T follicular helper cell (primary cell): Measurements from ENCODE around the gene CYTH1.

Experiments used
- DNase-seq: peaks from one replicate; pipeline ENCODE4 v3.0.0-alpha.2; 2020; ENCODE audit warnings: low read depth

Gene CYTH1

GRCh38 chr17:78648293-78648692 lies 133.8 kb downstream of the CYTH1 start:
- no peak for DNase-seq

DNA sequence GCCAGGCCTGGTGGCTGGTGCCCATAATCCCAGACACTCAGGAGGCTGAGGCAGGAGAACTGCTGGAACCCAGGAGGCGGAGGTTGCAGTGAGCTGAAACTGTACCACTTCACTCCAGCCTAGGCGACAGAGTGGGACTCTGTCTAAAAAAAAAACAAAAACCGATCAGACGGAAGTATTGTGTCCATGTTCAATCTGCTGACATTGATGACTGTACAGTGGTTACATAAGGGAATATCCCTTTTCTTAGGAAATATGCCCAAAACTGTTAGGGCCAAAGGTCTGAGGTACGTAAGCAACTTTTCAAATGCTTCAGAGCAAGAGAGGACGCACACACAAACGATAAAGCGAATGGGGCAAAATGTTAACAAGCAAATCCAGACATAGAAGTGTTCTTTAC lies 135.0 kb downstream of the CYTH1 start:
- no peak for DNase-seq

DNA sequence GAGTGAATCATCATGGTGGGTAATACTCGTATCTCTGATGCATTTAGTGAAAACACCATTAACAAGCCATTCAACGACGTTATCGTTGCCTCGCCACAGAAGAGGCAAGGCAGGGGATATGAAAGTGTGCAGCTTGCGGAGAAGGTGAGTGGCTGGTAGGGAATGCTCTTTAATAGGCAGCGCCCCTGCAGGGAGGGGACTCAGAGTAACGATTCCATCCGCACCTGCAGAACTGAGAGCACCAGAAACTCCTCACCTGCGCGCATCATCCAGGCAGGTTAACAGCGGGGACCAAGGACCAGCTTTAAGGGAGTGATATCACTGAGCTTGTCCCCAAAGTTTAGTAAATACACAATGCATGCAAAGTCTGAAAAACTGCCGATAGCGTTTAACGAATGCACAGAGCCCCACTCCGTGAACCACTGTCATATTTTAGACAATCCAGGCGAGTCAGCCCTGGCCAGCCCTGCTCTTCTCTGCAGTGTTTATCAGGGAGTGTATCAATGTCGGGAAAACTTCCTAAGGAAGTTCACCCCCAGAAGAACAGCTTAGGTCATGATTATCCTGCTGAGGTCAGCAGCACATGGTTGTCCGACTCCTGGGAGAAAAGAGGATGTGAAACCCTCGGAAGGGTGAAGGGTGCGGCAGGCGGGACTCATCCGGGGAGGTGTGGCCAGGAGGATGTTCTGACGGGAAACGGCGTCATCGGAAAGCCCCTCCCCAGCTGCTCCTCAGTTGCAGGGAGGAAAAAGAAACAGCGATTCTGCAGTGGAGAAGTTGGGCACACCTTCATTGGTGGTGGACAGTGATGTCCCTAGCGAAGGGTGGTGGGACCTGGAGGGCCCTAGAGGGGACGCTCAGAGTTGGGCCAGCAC lies 136.4 kb downstream of the CYTH1 start:
- peak; percentile 52 for DNase-seq

GRCh38 chr17:78644931-78645351 lies 137.1 kb downstream of the CYTH1 start:
- DNase-seq, result no peak

DNA sequence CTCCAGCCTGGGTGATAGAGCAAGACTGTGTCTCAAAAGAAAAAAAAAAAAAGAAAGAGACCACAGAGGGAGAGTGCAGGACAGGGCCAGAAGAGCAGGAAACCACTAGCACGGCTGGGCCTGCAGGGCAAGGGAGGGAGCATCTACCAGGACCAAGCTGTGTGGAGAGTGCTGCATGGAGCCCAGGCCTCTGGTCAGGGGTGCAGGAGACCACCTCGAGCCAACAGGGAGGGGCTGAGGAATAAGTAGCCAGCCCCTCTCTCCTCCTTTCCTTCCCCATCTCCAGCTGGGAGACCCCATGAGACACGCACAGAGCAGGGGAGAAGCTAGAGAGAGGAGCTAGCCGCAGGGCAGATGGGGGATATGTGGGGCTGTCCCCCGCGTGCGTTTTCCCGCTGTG lies 137.8 kb downstream of the CYTH1 start:
- DNase-seq, result no peak

DNA sequence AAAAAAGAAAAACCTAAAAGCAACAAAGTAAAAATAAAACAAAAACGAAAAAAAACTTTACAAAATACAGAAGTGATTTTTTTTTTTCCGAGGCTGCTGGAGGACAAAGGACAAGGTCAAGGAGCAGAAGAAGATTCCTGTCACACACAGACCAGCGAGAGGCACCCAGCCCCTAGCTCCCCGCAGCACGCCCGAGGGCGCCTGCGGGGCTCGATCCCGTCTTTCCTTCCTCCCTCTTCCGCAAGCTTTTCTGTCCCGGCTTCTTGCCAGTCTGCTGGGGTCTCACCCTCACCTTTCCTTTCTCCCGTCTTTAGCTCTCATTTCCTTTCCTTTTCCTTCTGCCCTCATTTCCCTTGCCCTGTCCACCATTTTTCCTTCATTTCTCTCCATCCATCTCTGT lies 138.7 kb downstream of the CYTH1 start:
- DNase-seq, result no peak

DNA sequence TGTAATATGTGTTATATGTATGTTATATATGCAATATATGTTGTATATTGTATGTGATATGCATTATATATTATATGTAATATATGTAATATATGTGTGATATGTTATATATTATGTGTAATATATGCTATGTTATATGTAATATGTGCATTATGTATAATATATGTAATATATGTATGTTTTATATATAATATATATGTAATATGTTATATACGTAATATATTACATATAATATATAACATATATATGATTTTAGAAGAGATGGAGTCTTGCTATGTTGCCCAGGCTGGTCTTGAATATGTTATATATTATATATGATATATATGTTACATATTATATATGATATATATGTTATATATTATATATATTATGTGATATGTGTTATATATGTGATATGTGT lies 139.4 kb downstream of the CYTH1 start:
- DNase-seq, result no peak

DNA sequence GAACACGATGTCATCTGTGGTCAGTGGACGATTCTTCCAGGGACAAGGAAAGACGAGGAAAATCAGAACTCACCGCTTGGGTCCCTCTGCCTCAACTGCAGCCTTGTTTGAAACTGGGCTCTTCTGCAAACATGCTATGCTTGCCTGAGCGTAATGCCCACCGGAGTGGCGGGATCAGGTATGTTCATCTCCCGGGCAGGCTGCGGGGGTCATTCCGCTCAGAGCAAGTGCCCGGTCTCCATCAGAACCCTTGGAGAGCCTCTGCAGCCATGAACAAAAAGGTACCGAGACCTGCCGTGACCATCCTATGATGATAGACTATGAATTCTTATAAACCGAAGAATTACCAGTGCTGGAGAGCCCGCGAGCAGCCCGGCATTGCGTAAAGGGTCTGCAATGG lies 140.4 kb downstream of the CYTH1 start:
- no peak for DNase-seq

DNA sequence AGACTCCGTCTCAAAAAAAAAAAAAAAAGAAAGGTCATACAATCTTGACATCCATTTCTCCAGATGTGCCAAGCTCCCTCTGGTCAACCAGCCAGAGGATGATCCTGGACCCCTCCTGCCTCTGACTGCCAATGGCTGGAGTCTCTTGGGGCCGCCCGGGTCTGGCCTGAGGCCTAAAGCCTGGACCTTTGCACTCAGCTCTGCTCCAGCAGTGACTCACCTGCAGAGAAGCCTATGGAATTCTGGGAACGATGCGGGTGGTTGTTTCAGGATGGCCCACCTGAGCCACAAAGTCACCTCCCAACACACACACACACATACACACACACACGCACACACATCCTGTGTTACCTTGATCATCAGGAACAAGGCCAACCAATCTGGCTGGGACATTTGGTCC lies 140.8 kb downstream of the CYTH1 start:
- no peak for DNase-seq

DNA sequence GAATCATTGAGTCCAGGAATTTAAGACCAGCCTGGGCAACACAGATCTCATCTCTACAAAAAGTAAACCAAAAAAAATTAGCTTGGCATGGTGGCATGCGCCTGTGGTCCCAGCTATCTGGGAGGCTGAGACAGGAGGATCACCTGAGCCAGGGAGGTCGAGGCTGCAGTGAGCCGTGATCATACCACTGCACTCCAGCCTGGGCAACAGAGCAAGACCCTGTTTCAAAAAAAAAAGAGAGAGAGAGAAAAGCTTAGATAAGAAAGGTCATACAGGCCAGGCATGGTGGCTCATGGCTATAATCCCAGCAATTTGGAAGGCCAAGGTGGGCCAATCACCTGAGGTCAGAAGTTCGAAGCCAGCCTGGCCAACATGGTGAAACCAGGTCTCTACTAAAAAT lies 141.4 kb downstream of the CYTH1 start:
- DNase-seq, result no peak

DNA sequence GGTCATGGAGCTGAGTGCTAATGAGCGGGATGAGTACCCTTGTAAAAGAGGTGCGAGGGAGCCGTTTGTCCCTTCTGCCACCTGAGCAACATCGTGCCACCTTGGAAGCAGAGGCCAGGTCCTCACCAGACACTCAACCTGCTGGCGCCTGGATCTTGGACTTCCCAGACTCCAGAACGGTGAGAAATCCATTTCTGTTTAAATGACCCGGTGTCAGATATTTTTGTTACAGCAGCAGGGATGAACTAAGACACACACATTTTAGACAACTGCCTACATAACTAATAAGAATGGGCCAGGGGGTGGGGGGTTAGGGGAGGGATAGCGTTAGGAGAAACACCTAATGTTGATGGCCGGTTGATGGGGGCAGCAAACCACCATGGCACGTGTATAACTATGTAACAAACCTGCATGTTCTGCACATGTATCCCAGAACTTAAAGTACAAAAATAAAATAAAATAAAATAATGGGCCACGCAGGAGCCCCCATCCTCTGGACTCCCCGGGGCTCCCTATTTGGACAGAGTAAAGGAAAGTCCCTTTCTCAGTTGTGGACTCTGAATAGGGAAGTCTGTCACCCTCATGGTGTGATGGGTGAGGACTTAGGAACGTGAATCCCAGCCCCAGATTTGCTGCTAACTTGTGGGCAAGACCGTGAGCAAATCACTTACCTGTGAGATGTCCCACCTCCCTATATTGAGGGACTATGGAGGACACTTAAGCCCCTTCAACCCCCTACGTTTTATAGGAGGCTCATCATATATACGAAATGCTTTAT lies 144.2 kb downstream of the CYTH1 start:
- DNase-seq, result no peak

DNA sequence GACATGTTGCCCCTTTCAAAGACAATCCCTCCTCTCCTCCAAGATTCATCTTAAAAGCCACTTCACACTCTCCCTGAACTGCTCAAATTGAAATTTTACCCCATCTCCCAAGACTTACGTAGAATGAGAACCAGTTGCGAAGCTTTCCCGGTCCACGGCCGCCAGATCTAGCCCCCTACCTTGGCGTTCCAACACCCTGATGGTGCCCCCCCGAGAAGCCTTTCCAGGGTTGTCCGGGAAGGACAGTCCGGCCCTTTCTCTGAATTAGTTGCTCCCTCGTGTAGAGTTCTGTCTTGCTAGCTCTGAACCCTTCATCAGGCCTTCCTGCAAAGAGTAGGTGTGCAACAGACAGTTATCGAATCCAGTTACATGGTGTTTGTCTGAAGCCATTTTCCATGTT lies 144.9 kb downstream of the CYTH1 start:
- DNase-seq, result no peak

DNA sequence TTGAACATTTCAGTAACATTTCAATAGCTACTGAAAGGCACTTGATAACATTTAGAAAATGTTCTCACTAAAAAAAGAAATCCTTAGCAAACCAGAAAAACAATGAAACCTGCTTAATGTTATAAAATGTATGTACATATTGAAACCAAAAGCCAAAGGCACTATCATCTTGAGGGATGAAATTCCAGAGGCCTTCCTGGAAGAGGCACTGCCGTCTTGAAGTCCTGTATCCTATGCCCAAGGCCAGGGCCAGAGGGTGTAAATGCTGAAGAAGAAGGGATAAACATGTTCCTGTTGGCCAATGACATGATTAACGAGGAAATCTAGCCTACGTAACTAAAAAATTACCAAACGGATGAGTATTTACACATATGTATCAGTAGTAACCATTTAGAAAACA lies 147.9 kb downstream of the CYTH1 start:
- no peak for DNase-seq

DNA sequence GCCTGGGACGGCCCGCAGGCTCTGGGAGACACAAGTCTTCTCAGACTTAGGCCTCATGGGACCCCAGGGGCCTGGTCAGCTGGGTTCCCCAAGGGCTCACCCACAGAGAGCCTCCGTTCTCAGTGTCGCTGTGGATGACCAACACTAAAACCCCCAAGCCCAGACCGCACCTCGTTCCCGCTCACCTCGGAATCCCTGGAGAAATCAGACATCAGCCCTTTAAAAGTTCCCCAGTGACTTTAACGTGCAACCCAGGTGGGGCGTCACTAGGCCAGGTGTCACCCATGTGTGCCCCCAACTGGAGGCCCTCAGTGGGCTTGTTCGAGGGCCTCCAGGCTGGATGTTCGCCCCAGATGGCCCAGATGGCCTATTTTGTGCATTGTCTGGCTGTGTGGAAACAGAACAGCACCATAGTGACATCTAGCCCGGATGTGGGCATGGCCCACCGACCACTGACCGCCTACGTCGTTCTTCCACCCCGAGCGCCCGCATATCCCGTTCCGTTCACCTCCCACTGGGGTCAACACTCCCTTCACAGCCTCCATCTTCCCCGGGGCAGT lies 152.6 kb downstream of the CYTH1 start:
- no peak for DNase-seq

- no peak for DNase-seq
Measured at GRCh38 chr17:78628547-78629435, 153.3 kb downstream of the CYTH1 start.

DNA sequence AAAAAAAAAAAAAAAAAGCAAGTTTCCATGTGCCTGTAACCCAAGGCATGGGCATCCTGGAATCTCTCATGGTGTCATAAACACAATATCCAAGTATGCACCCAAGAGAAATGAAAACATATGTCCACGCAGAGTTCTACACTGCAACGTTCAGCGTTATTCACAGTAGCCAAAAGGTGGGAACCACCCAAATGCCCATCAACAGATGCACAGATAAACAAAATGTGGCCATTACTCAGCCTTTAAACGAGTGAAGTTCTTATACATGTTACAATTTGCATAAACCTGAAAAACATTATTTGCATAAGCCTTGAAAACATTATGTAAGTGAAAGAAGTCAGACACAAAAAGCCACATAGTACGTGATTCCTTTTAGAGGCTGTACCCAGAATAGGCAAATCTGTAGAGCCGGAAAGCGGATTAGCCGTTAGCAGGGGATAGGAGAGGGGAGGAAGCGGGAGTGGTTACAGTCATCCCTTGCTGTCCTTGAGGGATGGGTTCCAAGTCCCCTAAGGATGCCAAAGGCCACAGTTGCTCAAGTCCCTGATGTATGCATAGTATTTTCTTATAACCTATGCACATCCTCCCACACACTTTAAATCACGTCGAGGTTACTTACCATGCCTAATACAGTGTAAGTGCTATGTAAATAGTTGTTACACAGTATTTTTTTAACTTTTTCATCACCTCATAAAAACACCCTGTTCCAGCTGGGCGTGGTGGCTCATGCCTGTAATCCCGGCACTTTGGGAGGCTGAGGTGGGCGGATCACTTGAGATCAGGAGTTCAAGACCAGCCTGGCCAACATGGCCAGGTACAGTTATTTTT lies 157.5 kb downstream of the CYTH1 start:
- no peak for DNase-seq
